ENCODE measurements around the gene RFT1.

DNA sequence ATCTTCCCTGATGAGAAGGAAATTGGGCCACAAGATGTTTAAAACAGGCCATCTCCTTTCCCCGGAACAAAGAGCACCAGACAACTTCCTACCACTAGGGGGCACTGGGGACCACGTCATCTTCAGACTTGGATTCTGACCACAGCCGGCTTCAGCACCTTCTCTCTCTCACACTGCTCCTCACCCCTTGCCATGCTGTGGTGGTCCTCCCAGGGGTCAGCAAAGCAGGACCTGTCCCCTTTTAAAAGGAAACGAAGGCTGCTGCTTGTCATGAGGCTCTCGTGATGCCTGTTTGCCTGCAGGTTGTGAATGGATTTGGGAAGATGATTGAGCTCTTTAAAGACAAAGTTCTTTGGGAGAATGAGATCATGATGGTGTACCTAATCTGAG lies 16.2 kb downstream of the RFT1 start:
- no peak for TF ChIP-seq POLR2A (IDR thresholded peaks at IDR 0.05; ENCODE audit: low read depth, low read length)
- TF ChIP-seq TAF1 (IDR thresholded peaks at IDR 0.05; ENCODE audit: low read depth, low read length) = no peak
- no peak for TF ChIP-seq POLR2AphosphoS5 (IDR thresholded peaks at IDR 0.05; ENCODE audit: low read depth, low read length)
- TF ChIP-seq SPI1 (IDR thresholded peaks at IDR 0.05; ENCODE audit: low read depth, low read length) = no peak
- TF ChIP-seq PAX5 (IDR thresholded peaks at IDR 0.05; ENCODE audit: insufficient read depth, low read length, severe bottlenecking) = no peak
